T-helper 22 cell (primary cell): Measurements from ENCODE around the gene ECM1.

Source experiments
- DNase-seq: peaks from one replicate; pipeline ENCODE4 v3.0.0-alpha.2; 2020; ENCODE audit warnings: low read depth

ECM1 gene

DNA sequence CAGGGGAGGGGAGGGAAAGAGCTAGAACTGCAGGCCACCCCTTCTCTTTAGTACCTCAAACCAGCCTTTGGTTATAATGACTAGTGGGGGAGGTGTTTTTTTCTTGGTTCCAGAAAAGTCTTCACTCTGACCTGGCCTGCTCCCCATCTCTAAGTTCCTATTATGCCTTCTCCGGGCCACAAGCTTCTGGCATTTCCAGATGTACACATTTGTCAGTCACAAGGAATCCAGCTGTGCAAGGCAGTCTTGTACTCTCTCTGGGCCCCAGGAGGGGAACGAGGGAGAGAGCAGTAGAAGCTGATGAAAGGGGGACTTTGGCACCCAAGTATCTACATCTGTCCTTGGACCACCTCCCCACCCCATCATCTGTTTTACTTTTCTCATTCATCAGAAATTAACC, 4.9 kb downstream of the ECM1 start:
- no peak for DNase-seq

DNA sequence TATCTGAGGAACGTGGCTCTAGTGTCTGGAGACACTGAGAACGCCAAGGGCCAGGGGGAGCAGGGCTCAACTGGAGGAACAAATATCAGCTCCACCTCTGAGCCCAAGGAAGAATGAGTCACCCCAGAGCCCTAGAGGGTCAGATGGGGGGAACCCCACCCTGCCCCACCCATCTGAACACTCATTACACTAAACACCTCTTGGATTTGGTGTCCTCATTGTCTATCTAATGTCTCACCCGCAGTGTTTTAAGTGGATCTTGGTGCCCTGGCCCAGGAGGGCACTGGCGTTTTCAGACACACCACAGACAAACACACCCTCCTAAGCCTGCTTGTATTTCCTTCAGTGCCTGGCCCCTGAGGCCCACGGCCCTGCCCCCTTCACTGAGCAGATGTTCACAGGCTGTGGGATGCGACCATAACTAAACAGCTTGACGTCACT, 5.5 kb downstream of the ECM1 start:
- no peak for DNase-seq

DNA sequence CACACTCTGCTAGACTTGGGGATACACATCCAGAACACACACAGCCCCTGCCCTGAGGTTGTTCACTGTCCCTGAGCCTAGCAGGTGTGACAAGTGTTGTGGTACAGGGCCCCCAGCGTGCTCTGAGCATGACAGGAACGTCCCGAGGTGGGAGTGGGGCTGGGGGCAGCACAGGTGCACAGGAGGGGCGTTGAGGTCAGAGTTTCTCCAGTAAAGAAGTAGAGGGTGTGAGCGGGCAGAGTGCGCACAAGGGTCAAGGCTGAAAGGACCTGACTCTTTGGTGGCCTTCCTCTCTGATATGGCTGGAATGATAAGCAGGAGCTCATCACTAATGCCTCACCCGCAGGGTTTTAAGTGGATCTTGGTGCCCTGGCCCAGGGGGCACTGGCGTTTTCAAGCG, 6.4 kb downstream of the ECM1 start:
- no peak for DNase-seq

DNA sequence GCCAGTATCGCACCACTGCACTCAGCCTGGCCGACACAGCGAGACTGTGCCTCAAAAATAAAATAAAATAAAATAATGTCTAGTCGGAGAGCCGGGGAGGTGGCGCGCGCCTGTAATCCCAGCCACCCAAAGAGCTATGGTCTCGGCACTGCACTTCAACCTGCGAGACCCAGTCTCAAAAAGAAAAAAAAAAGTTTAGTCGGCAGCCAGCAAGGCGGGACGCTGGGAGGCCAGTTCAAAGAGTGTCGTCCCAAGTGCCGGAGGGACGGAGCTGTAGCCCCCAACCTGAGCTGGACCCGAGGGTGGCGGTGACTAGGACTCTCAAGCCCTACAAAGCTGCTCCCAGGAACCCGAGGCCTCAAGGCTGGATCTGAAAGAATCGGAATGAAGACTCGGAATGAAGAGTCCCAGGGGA, 7.0 kb downstream of the ECM1 start:
- no peak for DNase-seq

DNA sequence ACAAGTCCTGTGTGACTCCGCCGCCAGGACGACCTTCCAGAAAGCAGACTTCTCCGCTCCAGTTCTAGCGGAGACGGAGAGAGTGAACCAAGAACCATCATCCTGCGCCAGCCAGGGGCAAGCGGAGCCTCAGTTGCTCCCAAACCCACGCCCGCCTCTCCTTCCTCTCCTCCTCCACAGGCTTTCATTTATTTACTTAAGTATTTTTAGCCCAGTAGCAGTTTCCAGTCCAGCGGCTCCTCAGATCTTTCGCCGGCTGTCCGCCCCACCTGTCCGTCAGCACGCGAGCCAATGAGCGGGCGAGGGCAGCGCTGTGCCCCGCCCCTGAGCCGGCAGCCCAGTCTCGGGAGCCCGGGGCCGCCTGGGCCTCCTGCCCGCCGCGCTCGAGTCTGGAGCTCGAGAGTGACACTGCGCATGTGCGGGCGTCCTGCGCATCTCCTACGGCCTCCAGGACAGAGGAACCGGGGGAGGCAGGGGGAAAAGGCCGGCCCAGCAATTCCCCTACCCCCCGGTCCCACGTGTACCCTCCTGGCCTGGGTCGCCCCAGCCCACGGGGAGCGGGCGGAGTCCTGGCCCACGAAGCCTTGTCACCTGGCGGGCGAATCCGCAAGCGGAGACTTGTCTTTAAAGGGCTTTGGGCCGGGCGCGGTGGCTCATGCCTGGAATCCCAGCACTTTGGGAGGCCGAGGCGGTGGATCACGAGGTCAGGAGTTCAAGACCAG, 7.6 kb downstream of the ECM1 start, which contains the start of gene FALEC:
FALEC (plus strand) TSS at position 425 of the 722 bp plus-strand sequence.
- peak; percentile 85 for DNase-seq

DNA sequence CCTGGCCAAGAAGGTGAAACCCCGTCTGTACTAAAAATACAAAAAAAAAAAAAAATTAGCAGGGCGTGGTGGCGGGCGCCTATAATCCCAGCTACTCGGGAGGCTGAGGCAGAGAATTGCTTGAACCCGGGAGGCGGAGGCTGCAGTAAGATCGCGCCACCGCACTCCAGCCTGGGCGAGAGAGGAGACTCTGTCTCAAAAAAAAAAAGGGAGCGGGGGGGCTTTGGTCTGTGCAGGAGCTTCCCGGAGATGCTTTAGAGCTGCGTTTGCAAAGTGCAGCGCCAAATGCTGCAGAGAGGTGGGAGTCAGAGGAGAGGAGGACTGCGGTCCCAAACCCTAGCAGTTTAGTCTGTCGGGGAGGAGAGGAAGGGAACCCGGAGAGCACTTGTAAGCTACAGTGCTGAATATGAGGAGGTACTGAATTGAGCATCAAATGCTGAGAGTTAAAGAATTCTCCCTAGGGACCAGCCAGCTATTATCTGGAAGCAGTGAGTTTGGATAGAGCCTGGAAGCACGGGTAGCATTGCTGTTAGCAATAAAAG, 8.2 kb downstream of the ECM1 start:
- DNase-seq, result no peak

DNA sequence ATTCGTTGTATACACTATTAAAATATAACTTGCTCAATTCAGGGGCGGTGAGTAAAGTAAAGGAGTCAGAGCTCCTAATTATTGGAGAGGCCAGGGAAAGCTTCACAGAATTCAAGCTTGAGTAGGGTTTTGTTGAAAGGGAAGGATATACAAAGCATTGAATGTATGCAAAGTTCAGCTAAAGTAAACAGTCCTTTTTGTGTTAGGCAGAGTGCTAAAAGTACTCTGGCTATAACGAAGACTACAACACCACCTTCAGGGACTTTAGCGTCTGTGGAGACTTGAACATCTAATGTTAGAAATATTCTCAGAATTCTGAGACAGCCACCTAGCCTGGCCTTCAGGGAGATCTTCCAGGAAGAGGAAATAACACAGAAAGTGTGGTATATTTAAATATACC, 8.7 kb downstream of the ECM1 start:
- DNase-seq, result no peak

DNA sequence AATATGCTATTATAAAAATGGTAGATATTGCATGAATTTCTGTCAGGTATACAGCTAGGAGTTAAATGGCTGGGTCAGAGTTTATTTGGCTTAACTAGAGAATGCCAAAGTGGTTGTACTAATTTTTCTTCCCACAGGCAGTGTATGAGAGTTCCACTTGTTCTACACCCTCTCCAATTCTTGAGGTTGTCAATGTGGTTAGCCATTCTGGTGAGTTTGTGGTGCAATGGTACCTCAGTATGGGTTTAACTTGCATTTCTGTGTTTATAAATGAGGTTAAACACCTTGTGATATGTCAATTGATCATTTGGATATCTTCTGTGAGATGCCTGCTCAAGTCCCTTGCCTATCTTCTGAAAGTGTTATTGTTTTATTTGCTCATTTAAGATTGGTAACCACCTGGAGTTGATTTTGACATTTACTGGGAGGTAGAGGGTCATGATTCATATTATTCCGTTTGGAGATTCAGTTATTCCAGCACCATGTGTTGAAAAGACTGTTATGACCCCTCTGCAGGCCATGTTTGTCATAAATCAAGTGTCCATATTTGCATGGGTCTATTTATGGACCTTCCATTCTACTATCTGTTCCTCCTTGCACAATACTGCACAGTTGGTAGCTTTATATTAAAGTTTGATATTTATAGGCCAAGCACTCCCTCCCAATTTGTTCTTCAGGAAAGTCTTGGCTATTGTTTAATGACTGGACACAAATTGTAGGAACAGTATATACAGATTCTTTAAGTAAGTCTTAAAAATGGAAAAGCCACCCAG, 13.5 kb downstream of the ECM1 start:
- DNase-seq, result no peak

DNA sequence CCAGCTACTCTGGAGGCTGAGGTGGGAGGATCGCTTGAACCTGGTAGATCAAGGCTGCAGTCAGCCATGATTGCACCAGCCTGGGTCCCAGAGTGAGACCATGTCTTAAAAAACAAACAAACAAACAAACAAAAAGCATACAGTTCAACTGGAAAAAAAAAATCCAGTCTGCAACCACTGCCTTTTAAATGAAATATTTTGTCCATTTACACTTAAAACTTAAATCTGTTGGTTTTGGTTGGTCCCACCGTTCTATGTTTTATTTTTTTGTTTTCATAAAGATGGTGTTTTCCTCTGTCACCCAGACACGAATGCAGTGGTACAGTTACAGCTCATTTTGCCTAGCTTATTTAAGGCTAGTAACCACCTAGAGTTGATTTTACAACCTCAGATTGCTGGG, 17.4 kb downstream of the ECM1 start:
- DNase-seq, result no peak

DNA sequence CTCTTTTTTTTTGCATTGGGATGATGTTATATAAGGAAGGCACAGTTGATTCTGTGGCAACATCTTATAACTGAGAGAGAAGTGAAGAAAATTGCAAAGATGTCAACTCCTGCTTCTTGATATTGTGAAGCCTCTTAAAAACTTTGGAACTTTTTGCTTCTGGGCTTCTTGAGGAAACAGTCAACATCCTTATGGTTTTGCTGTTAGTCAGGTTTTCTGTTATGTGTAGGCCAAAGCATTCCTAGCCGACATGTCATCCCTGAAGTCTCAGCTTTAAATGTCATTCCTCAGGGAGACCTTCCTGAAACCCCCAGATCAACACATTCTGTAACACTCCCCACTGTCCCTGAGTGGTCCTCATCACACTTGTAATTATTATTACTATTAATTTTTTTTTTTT, 20.3 kb downstream of the ECM1 start:
- no peak for DNase-seq

DNA sequence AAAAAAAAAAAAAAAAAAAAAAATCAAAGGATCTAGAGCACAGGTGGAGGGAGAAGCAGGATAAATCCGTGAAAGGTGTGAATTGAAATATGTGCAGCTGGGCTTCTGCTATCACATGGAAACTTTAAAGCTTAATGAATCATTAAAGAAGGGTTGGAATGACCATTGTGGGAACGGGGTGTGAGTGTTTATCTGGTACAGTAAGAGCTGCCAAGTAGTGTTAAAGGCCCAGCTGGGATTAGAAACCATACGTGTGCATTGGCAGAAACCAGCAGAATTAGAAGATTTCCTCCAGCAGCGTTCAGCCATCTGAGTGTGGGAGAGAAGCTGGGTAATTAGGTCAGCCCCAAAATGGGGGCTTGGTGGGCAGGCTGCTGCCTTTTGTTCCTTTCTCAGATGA, 21.1 kb downstream of the ECM1 start:
- DNase-seq, result no peak

DNA sequence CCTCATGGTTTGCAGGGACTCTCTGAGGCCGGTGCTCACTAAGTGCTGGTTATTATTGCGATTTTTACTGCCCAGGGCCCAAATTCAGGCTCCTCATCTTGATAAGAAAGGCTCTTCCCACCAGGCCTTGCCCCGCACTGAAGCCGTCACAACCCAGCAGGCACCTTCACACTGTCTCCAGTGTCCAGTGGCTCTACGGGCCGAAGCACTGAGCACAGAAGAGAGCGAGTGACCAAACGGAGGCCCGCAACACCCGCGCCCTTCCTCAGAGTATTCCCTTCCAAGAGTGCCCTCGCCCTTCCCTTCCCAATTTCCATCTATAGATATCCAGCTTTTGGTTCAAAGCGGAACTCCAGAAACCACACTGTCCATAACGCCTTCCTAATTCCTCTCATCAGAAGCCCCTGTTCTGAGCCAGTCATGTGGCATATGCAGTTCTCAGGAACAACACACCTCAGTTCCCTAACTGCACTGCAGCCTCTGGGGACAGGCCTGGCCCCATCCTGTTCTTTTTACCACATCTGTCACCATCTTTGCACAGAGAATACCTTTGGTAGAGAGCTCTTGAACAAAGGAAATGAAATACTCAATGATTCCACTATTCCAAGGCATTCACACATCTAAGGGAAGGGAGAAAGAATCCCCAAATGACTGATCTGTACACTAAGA, 22.7 kb downstream of the ECM1 start:
- no peak for DNase-seq

DNA sequence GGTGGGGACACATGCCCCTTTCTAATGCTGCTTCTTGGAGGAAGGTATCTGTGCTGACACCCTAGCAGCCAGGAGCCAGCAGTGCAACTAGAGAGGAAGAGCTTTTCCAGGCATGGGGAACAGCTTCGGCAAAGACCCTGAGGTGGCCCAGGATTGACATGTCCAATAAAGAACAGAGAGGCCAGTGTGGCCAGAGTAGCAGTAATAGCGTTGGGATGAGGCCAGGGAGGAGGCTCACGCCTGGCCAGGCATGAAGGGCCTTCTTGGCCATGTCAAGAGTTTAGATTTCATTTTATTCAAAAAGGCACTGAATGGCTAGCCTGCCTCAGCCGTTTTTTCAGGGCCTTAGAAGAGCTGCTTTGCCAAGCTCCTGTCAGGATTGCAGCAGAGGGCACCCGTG, 25.0 kb downstream of the ECM1 start:
- DNase-seq, result no peak

DNA sequence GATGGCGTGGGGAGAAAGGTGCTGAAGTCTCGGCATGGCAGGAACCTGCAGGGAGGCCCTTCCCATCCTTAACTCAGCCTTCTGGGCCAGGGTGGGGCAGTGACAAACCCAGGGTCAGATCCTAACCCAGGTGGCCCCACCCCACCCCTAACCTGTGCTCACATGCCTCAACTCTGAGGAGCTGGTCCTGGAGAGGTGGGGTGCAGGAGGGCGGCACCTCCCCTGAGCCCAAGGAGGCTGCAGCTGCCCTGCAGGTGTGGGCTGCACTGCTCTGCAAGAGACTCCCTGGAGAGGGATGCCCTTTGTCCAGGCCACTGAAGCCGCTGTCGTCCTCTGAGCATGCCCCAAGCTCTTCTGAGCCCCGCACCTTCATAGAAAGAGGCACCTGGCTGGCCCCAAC, 26.1 kb downstream of the ECM1 start:
- no peak for DNase-seq

DNA sequence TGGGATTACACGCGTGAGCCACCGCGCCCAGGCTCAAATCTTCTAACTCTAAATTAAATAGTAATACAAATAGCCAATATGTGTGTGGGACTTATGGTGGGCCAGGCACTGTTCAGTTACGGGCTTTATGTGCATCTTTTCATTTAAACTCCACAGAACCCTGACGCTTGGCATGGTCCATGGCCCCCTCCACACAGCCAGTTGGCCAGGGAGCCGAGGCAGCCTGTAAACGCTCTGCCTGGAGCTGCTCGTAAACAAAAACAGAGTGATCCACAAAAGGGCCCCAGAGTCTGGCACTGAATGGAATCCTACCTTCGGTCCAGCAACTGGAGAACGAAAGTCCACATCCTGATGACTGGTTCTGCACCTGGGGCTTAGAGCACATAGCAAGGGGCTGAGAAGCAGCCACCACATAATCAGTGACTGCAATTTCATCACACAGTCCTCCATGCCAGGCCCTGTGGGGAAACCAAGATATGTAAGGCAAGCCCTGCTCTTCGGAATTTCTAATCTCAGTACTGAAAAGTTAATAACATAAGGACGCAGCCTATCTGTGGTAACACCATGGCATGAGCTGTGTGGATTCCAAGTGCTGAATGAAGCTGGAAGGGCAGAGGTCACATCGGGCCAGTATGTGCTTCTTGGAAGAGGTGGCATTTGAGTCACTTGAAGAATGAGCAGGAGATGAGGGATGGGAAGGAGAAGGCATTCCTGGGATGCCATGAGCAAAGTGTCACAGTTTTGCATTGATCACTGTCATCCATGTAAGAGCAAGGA, 27.8 kb downstream of the ECM1 start:
- no peak for DNase-seq

DNA sequence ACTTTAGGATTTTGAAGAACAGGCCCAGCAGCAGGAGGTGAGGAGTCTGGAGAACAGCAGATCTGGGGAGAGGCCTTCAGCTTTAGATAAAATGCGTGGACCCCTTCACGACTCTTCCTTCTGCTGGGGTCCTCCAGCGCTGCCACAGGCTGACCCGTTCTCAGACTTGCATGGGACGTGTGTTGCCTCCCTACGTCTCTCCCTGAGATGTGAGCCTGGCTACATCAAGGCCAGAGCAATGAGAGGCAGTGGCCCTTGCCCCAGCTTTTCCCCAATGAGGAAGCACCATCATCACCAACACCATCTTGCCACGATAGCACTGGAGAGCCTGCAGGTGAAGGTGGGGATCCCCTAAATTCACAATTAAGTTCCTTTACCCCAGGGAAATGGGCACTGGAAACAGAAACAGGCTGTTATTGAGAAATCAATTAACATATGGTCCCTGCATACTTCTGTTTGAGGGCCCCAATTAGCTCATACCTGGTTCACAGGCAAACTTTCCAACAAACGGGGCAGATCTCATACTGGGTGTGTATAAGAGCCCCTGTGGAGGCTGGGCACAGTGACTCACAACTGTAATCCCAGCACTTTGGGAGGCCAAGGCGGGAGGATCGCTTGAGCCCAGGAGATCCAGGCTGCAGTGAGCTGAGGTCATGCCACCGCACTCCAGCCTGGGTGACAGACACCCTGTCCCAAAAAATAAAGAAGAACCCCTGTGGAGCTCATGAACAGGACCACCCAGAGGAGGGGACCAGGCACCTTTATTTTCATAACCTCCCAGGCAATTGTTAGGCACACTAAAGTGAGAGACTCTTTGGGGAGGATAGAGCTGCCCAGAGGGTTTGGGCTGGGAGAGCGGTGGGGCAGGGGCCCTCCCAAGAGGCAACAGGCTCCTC, 29.2 kb downstream of the ECM1 start:
- no peak for DNase-seq

DNA sequence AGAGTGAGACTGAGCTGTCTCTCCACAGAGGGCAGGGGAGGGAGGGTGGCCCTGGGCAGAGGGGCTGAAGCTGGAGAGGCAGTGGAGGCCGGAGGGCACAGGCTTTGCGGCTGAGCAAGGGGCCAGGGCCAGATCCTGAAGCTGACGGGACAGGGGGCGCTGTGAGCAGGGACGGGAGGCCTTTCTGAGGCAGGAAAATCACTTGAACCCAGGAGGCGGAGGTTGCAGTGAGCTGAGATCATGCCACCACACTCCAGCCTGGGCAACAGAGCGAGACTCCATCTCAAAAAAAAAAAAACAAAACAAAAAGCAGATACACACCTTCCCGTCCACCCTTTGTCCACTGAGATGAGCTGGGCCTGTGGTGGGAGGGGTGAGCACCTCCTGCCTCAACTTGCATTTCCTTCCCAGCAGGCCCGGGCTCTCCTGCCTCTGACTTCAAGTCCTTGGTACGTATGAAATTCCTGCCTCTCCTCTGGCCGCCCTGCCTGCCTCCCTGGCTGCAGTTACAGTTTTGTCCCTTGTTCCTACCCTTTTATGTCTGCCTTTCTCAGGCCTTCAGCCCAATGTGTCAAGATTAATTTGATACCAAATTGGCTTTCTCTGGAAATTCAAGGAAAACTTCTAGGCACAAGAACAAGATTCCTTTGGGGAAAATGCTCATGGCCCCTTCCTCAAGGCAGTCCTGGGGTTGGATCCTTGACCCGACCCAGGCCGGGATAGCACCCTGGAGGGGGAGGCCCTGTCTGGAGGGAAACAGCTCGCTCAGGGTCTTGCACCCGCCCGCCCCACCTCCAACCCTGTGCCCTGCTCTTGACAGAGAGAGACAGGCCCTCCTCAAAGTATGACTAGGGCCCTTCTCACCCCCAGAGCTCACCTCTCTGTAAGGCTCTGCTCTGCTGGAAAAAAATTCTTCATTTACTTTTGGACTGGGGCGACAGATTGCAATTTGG, 30.1 kb downstream of the ECM1 start:
- DNase-seq, result no peak

DNA sequence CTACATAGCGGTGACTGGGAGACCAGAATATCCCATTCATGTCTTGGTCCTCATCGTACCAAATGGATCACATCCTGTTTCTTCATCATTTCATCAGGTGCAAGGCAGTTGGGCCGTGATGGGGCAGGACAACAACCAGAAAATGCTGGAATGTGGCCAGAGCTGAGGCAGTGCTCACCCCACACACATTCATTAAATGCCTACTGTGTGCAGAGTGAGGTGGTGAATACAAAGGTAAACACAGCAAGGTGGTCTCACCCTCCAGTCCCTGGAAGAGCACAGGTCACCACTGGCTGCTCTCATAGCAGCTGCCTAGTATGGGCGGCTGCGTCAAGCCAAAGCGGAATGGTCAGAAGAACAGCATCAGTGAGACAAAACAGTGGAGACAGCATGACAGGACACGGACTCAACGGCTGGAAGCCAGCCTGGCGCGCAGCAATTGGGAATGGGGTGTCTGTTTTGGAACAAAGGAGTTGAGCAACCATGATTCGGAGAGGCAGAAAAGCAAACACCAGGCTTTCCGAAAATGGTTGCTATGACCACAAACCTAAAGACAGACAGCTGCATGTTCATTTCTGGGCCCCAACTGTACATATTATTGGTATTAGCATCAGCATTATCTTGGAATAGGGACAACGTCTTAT, 35.7 kb downstream of the ECM1 start:
- DNase-seq, result no peak

DNA sequence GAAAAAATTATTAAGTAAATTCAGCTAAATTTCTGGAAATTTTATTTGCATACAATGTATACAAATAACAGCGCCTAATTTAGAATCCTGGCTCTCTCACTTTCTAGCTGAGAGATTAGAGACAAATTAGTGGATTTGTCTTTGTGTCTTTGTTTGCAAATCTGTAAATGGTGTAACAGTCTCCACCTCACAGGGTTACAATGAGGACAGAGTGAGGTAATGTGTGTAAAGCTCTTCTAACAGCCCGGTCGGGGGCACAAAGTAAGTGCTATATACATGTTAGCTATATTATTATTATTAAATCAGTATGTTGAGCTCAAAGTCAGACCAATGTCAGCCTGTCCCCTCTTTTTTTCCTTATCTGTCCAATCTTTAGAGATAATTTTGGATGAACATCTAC, 36.3 kb downstream of the ECM1 start:
- no peak for DNase-seq
